NCI-H2196 (cell line): ENCODE results near the gene MED22.
"Not testable (repeated sequence)": the region's sequence is repeated elsewhere in the genome, so short reads cannot be mapped to it uniquely, and the experiment has no call there.

Experiments used
- DNase-seq: peaks from one replicate; lab custom pipeline; 2025; ENCODE audit not compliant: unreplicated experiment; lab: John Stamatoyannopoulos, UW

Gene MED22

DNA sequence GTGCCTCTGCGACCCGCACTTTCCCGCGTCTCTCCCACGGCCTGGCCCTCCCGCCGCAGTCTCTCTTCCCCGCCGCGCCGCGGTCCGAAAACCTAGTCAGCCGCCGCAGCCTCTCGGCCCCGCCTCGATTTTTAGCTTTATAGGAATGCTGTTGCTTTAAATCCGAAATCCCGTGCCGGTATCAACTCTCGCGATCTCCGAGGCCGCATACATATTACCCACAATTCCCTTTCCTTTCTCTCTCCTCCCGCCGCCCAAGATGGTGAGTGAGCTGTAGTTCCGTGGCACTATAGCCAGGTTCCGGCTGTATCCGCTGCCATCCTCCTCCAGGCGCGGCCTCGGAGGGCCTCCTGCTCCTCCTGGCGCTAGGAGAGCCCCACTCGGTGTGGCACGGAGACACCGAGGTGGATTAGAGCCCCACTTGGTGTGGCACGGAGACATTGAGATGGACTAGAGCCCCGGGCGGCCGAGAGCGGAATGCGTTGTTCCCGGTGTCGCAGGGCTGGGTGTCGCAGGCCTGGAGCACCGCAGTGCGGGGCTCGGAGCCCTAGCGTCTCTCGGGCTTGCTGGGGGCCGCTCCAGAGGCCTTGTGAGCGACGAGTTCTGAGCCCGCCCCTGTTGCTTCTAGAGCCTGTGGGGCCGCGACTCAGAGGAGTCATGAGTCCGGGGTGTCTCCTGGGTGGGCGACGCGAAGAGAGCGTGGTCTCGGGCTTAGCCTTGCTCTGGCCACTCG is at the start of gene MED22, which contains the start of gene RPL7A:
Gene MED22, minus strand, starts transcription at position 147 of the 733 bp plus-strand sequence. CDS start 1,469 bp downstream, outside the sequence.
Gene RPL7A, plus strand, starts transcription at position 234 of the 733 bp plus-strand sequence. Its CDS starts 26 bp downstream, at position 260.
- DNase-seq = peak; percentile 89

DNA sequence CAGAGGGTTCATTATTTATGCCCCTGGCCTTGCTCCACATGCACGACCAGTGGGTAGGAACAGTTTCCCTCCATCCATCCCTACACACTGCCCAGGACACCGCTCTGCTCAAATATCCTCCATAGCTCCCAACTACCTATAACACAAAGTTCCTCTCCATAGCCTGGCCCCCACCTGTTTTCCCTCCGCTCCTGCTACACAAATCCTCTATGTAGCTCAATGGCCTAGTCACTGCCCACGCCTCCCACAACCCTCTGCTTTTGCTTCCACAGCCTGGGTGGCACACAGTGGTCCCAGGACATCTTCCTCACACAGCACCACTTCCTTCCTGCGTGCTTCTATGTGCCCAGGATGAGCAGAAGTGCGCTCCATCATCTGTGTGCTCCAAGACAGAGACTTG is 49.4 kb upstream of the MED22 start:
- no peak for DNase-seq

DNA sequence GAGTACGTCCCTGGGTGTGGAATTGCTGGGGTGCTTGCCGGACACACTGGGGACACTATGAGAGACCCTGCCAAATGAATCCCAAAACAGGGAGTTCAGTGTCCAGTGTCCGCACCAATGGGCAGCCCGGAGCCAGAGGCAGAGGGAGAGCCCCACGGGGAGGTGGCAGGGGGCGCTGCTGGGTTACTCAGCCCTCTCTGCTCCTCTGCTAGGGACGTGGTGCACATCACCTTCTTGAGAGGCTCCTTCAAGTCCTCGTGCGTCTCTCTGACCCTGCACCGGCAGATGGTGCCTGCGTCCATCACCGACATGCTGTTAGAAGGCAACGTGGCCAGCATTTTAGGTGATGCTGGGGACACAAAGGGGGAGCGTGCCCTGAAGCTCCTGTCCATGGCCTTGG is 49.0 kb upstream of the MED22 start:
- DNase-seq = no peak

DNA sequence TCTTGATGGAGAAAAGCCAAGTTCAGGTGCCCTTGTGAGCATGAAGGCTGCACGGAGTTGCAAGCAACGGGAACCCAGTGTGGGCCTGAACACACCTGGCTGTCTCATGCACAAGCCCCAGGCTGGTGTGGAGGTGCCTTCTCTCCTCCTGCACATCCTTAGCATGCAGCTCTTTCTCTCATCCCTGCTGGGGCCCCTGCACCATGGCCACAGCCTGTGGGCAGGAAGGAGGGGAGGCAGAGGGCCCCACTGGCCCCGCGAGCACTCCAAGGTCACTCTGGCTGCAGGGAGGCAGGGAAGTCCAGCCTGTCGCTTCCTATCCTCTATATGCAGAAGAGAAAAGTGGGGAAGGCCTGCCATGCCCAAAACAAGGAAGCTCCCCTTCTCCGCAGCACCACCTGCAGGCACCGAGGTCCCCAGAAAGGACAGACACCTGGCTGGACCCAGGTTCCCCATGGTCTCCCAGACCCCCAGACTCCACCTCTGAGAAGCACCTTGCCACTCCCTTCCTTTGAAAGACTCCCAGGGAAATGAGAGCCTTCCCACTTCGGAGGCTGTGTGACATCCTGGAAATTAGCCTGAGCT is 46.8 kb upstream of the MED22 start:
- DNase-seq = no peak

DNA sequence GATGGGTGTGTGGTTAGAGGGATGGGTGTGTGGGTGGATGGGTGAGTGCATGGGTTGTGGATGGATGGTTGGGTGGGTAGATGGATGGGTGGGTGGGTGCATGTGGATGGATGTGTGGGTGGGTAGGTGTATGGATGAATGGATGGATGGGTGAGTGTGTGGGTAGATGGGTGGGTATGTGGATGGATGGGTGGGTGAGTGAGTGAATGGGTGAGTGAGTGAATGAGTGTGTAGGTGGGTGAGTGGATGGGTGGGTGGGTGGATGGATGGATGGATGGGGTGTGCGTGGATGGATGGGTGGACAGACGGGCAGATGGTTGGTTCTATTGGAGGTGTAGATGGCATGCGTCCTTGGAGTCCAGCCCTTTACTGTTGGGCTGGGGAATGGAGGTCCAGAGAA is 45.5 kb upstream of the MED22 start:
- DNase-seq = no peak

DNA sequence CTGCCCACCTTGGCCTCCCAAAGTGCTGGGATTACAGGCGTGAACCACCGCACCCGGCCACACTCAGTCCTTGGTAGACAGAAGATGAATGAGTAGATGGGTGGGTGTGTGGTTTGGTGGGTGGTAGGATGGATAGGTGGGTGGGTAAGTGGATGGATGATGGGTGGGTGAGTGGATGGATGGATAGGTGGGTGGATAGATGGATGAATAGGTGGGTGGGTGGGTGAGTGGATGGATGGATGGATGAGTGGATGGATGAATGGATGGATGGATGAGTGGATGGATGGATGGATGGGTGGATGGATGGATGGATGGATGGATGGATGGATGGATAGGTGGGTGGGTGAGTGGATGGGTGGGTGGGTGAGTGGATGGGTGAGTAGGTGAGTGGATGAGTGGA is 44.4 kb upstream of the MED22 start:
- not testable (repeated sequence) for DNase-seq

DNA sequence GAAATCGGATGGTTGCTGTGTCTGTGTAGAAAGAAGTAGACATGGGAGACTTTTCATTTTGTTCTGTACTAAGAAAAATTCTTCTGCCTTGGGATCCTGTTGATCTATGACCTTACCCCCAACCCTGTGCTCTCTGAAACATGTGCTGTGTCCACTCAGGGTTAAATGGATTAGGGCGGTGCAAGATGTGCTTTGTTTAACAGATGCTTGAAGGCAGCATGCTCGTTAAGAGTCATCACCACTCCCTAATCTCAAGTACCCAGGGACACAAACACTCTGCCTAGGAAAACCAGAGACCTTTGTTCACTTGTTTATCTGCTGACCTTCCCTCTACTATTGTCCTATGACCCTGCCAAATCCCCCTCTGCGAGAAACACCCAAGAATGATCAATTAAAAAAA is 43.5 kb upstream of the MED22 start:
- not testable (repeated sequence) for DNase-seq

DNA sequence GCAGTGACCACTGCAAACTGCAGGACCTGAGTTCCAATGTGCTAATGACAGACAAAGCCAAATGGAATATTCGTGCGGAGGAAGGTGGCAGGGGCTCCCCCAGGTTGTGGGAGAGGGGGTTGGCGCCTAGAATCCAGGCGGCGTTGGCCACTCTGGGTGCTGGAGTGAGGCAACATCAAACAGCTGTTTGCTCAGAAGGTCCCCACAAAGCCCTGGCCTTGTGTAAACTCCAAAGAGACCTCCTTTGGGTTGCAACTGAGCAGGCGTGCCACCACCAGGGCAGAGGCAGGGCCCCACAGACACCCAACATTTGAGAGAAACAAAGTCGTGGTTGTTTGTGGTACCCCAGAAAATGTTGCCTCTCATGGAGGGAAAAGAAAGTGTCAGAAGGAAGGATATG is 42.8 kb upstream of the MED22 start:
- DNase-seq = no peak

DNA sequence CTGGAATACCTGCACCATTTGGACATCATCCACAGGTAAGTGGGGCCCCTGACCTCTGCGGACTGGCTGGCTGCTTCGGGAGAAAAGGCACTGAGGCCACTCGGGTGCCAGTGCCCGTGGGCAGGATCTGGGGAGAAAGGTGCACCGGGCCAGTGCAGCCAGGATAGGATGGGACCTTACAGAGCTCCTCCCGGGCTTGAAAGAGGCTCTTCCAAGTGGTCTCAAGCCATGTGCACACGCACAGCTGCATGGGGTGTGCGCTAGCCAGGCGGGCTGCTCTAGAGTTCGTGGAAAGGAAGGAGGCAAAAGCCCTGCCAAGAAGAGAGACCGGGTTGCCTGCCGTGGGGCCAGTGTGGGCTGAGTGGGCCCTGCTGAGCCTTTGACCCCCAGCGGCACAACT is 41.6 kb upstream of the MED22 start:
- DNase-seq = no peak

DNA sequence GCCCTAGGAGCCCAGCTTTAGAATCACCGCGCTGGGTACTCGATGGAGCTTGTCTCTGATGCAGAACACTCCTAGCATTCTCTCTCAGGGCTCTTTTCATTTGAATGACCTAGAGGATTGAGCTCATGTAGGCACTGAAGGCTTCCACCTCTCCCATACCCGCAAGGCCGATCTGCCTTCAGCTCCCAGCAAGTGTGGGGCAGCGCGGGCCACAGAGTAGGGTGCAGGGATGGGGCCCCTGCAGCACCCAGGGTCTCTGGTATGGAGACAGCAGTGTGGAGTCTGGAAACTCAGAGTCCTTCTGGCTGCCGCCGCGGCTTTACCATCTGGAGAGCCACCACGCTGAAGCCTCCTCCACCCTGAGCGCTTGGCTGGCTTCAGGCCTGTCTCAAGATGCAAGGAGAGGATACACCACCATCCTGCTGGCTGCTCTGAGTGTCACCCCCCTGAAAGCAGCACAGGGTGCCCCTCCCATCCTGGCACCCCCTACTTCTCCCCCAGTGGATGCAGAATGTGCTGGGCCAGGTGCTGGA is 41.2 kb upstream of the MED22 start:
- DNase-seq = no peak

DNA sequence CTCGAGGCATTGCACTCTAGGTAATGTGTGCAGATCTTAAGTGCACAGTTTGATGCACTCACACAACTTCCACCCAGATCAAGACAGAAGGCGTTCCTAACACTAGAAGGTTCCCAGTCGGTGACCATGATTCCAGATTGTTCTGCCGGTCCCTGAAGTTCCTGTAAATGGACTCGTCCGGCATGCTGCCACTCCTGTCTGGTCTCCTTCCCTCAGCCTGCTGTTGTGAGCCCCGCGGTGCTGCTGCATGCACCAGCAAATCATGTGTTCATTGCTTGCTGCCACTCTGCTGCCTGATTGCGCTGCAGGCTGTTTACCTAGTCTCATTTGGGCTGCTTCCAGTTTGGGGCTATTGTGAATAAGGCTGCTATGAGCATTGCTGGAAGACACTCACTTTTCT is 39.7 kb upstream of the MED22 start:
- no peak for DNase-seq

DNA sequence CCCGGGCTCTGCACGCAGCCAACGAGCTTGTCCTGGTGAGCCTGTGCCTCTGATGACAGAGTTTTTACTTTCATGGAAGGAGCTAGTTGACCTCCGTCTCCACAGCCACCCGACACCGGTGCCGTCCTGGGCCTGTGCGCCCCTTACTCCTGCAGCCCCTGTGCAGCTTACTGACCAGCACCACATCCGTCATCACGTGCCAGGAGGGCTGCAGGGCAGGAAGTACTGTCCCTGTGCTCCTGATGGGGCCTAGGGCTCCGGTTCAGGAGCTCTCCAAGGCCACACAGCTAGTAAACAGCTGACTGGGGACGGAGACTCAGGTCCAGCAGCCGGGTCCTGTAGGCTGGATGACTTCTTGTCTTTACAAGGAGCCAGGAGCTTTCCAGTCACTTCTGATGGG is 38.4 kb upstream of the MED22 start:
- no peak for DNase-seq

DNA sequence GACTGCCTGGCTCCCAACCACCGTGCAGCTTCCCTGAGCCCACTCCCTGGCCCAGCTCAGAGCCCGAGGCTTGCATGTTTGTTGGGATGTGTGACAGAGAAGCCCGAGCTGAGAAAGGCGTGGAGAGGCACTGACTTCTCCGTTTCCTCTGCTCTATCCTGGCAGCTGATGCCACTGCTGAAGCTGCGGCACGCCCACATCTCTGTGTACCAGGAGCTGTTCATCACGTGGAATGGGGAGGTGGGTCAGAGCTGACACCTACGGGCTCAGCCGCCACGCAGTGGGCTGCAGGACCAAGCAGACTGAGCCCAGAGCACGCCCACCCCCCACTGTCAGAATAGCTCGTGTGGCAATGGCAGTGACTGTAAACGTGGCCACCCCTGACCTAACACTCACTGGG is 37.5 kb upstream of the MED22 start:
- DNase-seq = no peak

DNA sequence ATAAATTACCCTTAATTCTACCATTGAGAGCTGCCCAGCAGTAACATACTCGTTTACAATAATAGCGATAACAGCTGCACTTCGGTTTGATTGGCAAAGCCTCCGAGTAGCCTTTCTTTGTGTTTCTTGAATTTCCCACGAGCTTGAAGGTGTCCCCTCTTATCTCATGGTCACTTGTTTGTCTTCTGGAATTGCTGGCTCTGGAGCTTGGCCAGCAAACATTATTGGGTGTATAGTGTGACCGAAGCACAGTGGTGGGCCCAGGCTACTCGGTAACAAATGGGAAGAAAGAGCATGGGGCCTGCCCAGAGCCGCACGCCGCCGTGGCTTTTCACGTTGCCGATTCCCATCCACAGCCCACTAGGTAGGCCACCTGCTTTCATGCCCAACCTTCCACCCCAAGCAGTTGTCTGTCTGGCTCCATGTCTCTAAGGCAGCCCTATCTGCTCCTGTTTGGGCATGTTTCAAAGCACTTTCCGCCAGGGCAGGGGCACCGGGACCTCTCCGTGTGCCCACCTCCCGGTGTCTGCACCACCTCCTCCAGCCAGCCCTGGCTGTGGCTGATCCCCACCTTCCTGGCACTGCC is 36.9 kb upstream of the MED22 start:
- no peak for DNase-seq

DNA sequence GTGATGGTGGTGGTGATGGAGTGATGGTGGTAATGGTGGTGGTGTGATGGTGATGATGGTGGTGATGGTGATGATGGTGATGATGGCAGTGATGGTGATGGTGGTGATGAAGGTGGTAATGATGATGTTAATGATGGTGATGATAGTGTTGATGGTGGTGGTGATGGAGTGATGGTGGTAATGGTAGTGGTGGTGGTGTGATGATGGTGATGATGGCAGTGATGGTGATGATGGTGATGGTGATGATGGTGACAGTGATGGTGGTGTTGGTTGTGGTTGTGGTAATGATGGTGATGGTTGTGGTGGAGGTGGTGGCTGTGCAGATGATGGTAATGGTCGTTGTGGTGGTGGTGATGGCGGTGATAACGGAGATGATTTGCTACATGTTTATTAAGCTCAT is 35.5 kb upstream of the MED22 start:
- DNase-seq = no peak

DNA sequence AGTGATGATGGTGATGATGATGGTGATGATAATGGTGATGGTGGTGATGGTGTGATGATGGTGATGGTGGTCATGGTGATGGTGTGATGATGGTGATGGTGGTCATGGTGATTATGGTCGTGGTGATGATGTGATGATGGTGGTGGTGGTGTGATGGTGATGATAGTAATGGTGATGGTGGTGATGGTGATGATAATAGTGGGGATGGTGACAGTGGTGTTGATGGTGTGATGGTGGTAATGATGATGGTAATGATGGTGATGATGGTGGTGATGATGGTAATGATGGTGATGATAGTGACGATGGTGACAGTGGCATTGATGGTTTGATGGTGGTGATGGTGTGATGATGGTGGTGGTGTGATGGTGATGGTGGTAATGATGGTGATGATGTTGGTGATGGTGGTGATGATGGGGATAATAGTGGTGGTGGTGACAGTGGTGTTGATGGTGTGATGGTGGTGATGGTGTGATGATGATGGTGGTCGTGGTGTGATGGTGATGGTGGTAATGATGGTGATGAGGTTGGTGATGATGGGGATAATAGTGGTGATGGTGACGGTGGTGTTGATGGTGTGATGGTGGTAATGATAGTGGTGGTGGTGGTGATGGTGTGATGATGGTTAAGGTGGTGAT is 34.7 kb upstream of the MED22 start:
- no peak for DNase-seq

DNA sequence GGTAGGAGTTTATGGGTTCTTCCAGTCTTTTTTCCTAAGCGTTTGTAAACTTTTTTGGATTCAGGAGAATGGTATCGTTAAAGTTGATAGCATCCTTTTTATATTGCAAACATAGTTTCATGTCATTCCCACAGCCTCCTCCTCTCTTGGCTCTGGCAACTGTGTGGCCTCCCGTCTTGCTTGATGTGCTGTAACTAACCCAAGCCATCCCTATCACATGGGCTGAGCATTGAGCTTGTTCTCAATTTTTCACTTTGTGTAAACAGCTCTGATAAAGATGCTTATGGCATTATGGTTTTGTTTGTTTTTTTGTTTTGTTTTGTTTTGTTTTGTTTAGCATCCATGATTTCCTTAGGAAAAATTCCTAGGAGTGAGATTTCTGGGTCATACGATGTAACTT is 32.8 kb upstream of the MED22 start:
- no peak for DNase-seq

DNA sequence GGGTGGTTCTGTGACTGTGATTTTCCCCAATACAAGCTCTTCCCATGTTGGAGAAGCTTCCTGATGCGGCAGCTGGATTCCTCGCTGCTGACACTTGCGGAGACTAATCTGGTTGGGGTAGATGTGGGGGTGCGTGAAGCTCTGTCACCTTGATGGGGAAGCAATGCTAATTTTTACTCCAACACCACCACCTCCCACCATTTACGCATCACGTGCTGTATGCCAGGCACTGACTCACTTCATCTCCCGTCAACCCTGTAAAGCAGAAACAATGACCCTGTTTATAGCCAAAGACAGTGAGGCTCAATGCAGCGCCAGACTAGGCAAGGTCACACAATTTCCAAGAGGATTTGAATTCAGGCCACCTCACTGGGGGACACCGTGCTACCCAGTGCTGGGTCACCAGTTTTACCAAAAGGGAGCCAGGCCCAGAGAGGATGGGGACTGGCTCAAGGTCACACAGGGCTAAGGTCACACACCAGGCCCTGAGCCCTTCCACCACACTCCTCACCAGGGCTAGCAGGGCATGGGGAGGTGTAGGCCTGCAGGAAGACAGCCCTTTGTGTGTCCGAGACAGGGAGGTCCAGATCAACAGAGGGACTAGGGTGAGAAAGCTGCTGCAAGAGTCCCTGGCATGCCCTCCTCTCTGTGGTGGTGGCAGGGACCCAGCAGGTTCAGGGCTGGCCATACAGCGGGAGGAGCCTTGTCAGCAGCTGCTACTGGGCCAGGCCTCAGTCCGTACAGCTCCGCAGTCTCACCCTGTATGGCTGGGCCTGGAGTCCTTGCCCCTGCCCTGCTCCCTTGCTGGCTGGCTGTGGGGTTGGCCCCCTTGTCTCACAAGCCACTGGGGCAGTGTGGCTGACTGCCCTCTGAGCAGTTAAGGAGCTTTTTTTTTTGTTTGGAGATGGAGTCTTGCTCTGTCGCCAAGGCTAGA is 31.5 kb upstream of the MED22 start:
- DNase-seq = no peak

DNA sequence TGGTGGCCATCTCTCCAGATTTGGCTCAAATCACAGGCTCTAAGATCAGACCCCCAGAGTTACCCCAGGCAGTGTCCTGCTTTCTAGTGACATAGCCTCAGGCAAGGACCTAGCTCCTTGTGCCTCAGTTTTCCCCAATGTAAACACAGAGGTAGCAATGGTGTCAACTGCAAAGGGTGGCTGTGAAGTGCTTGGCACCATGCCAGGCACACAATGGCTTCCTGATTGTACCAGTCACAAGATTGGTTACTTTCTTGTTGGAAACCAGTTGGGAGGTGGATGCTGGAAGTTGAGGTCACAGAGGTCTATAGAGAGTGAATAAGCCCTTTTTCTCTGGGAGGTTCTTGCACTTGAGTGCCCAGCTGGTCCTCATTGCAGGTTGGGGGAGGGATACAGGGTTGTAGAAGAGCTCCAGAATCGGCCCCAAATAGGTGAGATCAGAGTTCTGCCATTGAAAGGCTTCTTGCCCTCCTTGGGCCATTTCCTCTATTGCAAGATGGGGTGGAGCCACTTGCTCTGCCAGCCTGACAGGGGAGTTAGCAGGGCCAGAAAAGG is 30.6 kb upstream of the MED22 start:
- peak; percentile 24 for DNase-seq

DNA sequence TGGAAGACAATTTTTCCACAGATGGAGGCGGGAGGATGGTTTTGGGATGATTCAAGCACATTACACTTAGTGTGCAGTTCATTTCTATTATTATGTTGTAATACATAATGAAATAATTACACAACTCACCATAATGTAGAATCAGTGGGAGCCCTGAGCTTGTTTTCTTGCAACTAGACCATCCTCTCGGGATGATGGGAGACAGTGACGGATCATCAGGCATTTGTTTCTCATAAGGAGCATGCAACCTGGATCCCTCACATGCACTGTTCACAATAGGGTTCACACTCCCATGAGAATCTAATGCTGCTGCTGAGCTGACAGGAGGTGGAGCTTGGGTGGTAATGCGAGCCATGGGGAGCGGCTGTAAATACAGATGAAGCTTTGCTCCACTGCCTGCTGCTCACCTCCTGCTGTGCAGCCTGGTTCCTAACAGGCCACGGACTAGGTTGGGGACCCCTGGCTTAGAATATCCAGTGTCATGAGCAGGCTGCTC is 29.8 kb upstream of the MED22 start:
- no peak for DNase-seq
